ENCODE data around the gene CARS1.

The CARS1 gene

DNA sequence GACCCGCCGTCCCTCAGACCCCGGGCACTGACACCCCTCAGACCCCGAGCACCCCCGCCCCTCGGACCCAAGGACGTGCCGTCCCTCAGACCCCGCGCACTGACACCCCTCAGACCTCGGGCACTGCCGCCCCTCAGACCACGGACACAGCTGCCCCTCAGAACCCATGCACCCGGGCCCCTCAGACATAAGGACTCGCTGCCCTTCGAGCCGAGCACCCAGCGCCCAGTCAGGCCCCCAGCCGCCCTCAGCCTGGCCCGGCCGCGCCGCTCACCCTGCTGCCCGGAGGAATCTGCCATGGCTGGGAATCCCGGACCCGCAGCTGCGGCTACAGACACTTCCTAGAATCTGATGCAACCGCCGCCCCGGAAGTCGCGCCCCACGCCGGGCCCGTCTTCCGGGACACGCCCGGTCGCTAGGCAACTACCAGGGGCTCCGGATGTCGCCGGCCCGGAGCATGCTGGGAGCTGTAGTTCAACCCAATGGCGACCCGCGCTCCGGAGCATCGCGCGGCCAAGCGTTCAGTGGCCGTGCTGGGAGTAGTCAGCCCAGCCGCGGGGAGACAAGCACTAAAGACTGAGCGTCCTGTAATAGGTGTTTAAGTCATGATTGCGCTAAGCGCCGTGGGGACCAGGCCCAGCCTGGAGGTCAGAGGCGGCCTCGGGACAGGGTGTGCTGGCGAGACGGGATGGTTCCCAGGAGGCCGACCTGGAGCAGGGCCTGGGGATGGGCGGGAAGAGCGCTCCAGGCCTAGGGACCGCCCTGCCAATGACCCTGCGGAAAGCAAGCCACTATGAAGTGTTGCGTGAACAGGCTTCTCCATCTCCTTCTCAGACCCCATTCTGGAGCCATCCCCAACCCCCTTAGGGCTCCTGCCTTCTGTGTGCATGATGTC is at the start of gene CARS1:
CARS1 (minus strand) TSS at position 355 of the 895 bp plus-strand sequence; CDS start at position 299, 56 bp downstream.
- peak; percentile 80 to 94 (median 92) for DNase-seq (ENCODE audit: low read depth in 4 of 4, low spot score in 1 of 4)

GRCh38 chr11:3105791-3106735 is 48.8 kb upstream of the CARS1 start:
- DNase-seq (ENCODE audit: low read depth in 4 of 4, low spot score in 1 of 4) = no peak

DNA sequence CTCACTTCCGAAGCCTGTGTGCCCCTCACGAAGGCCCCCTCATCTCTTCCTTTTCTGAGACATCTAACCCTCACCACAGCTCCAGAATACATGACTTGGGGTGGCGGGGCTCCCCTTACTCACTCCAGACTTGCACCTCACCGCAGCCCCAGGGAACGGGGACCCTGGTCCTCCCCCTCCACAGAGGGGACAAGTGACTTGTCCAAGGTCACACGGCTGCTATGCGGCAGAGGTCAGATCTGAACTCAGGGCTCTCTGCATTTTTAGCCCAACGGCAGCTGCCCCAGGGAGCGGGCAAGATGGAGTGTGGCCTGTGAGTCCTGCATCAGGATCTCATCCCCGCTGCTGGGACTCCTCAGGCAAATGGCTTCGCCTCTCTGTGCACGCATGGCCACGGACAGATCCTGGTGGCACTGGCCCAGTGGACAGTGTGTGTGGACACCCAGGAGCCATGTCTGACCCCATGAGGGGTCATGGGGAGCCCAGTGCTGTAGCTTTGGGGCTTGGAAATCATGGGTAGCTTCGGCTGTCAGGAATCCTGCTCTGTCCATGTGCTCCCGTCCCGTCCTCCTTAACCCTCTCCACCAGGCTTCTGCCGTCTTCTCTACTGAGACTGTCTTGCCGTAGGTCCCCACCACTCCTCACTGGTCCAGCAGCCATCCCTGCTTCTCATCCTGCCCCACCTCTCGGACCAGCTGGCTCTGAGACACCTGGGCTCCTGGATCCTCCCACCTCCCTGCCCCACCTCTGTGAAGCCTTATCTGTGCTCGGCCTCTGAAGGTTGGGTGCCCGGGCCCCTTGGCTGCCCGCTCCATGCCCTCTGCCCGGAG is 48.0 kb upstream of the CARS1 start:
- DNase-seq (ENCODE audit: low read depth in 4 of 4, low spot score in 1 of 4) = no peak

DNA sequence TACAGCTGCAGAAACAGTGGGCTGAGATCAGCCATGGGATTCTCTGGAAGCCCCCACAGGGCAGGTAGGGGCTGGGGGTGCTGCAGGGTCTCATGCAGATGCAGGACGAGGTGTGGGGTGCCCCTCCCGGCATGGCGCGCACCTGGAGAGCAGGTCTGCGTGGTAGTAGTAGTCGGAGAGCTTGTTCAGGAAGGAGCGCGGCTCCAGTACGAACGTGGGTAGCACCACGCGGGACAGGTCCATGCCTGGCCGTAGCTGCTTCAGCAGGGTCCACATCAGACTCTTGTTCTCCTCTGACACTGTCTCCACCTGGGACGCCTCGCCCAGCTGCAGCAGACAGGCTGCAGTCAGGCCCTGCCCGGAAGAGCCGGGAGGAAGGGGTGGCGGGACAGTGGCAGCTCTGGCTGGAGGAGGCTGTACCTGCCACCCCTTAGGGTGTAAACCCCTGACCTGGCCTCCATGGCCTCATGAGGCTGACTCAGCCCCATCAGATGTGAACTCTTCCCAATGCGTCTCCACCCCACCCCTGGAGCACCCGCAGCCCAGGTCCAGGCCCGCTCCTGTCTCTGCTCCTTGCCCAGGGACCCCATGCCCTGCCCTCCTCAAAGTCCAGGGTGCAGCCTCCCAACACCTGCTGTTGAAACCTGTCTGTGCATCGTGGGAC is 47.0 kb upstream of the CARS1 start:
- no peak for DNase-seq (ENCODE audit: low read depth in 4 of 4, low spot score in 1 of 4)

- no peak for DNase-seq (ENCODE audit: low read depth in 4 of 4, low spot score in 1 of 4)
These were observed 45.9 kb upstream of the CARS1 start for GRCh38 chr11:3103076-3103475.

GRCh38 chr11:3102641-3102921 is 45.4 kb upstream of the CARS1 start:
- DNase-seq (ENCODE audit: low read depth in 4 of 4, low spot score in 1 of 4) = no peak

DNA sequence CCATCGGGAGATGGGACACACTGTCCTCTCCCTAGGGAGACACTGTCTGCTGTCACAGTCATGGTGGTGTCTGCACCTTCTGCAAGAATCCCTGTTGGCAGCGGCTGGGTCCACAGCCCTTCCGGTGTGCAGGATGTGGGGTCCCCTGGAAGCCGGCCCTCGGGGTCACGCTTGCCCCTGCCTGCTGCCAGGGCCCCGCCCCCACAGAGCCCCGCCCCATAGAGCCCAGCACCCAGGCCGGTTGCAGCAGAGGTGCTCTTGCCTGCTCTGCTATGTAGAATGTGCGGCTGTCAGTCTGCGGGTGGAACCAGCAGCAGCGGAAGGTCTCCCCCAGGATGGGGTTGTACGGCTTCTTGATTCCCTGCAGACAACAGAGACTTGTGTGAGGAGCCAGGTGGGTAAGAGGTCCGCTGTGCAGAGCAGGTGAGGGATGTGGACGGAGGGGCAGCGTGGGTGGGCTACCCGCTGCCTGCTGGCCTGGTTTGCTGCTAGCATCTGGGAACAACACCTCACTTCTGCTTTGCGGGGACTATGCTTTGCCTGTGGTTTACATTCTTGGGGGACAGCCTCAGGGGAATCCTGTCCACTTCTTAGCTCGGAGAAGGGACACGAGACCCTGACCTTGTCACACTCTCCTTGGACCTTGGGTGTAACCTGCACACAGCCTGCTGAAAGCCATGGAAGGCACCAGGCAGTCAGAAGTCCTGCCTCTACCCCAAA is 44.9 kb upstream of the CARS1 start:
- no peak for DNase-seq (ENCODE audit: low read depth in 4 of 4, low spot score in 1 of 4)

GRCh38 chr11:3099178-3099577 is 42.0 kb upstream of the CARS1 start:
- DNase-seq (ENCODE audit: low read depth in 4 of 4, low spot score in 1 of 4) = no peak

- DNase-seq (ENCODE audit: low read depth in 4 of 4, low spot score in 1 of 4) = no peak
These were observed 39.8 kb upstream of the CARS1 start for GRCh38 chr11:3096909-3097530.

DNA sequence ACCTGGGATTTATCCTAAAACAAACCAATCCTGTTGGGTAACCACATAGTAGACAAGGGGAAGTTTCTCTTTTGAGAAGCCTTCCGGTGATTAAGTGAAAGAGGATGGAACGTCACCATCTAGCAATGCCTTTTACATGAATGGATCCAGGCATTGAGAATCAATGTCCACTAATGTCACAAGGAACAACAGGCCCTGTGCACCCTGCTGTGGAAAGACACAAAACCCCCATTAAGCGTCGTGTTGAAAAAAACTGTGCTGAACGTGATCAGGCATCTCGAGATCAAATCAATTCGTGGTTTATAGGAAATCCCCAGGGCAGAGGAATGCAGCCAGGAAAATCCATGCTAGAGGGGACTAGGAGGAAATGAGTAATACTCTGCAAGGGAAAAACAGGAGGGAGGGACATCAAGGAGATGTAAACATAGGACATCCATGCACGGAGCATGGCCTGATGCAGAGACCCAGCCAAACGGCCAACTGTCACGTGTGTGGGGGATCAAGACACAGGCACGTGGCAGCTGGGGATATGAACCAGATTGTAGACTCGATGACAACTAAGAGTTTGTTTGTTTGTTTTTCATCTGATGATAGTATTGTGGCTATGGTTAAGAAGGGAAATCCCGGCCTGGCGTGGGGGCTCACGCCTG is 38.6 kb upstream of the CARS1 start:
- DNase-seq (ENCODE audit: low read depth in 4 of 4, low spot score in 1 of 4) = no peak

DNA sequence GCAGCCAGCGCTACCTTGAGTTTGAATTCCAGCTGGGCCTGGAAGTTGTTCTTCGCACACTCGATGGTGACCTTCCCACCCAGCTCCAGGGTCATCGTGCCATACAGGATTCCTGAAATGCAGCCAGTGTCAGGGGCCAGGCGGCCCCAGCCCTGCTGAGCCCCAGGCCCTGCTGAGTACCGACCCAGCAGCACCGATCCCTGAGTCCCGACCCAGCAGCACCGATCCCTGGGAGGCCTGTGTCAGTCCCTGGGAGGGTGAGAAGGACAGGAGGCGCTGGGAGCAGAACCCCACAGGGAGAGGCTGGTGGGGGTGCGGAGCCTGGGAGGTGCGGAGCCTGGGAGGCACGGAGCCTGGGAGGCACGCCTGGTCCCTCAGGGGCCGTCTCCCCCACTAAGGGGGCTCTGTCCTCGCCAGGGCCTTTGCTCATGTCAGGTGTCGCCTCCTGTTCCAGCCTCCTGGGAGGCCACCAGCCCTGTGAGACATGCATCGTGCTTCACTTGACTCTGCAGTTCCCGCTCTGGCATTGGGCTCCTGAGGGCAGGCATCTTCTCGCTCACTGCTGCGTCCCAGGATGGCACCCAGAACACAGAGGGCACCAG is 37.1 kb upstream of the CARS1 start:
- DNase-seq (ENCODE audit: low read depth in 4 of 4, low spot score in 1 of 4) = no peak

DNA sequence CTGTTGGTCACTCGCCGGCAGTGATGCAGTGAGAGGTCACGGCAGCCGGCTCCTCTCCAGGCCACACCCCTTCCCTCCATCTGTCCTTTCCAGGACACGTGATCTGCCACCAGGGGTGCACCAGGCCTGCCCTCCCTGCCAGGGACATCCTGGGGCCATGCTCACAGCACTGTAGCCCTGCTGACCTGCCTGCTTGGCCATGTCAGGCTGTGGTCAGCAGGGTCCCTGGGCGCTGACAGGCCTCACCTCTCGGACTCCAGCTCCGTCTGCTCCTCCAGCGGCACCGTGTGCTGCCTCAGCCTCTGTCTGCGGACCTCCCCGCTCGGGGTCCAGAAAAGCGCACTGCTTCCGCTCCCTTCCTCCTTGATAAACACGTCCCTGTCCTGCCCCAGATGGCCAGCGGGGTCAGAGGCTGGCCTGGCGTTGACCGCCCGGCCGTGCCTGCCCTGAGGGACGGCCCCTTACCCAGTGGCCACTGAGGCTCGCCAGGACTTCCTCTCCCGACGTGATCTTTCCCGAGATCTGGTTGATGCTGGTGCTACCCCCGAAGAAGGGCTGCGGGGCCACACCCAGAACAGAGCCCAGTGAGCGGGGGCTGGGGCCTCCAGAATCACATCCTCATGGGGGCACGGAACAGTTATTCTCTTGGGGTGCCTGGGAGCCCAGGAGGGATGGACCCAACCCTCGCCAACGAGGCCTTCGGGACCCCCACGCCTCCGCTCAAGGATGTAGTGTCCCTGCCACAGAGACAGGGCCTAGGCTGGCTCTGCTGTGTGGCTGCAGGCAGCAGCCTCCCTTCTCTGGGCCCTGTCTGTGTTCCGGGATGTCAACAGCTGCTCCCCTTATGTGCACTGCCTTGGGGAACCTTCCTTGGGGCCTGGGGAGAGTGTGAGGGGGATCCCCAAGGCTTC is 36.3 kb upstream of the CARS1 start:
- no peak for DNase-seq (ENCODE audit: low read depth in 4 of 4, low spot score in 1 of 4)

GRCh38 chr11:3092603-3093141 is 35.4 kb upstream of the CARS1 start:
- DNase-seq (ENCODE audit: low read depth in 4 of 4, low spot score in 1 of 4) = no peak

- peak; percentile 35 to 55 (median 49) for DNase-seq (ENCODE audit: low read depth in 4 of 4, low spot score in 1 of 4)
These were observed 34.8 kb upstream of the CARS1 start for GRCh38 chr11:3091846-3092602.

DNA sequence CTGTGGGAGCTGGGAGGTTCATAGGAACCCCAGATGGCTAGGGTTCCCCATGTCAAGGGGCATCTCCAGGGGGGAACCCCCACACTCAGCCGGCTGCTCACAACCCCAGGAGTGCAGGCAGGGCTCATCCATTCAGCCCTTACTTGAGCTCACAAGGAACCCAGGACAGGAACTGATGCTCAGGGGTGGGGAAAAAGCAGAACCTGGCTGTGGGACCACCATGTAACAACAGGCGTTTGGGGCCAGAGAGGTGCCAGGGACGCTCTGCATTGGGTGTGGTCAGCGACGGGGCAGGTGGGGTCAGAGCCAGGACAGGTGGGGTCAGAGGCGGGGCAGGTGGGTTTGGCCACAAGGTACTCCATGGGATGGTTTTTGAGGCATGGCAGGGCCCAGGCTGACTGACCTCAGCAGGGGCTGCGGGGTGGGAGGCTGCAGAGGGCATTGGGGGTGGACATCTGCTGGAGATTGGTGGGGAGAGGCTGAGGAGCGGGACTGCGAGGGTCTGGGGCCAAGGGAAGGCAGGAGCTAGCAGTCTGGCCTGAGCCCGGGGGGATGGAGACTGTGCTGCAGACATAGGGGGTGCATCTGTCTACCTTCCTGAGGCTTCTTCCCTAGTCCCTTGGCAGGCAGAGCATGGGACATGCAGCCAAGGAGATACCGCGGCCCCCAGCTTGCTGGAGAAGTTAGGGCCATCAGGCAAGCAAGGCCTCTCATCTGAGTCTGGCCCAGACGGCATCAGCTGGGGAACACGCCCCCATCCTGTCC is 34.0 kb upstream of the CARS1 start:
- DNase-seq (ENCODE audit: low read depth in 4 of 4, low spot score in 1 of 4) = no peak
